Hepatocyte (in vitro differentiated cells): Measurements from ENCODE around the gene ZFHX3. TPM values are rescaled to one million over a fixed set of nuclear protein-coding genes. Genes with fewer than 3 reads are reported as not detected.

ENCODE experiments used
- DNase-seq: peaks from one replicate; pipeline ENCODE4 v3.0.0-alpha.2; 2016; ENCODE audit warnings: low spot score
- H2AFZ ChIP-seq: fragments of 200-600 bp; sonication (generic); 2 replicates; pipeline ENCODE4 v1.6.0; 2016; ENCODE audit warnings: antibody characterized with exemption, mild to moderate bottlenecking
- H3K27ac ChIP-seq: fragments of 200-600 bp; sonication (generic); 2 replicates; pipeline ENCODE4 v1.5.1; 2016; ENCODE audit warnings: mild to moderate bottlenecking
- H3K27me3 ChIP-seq: fragments of 200-600 bp; sonication (generic); 2 replicates; pipeline ENCODE4 v1.6.1; 2016
- H3K36me3 ChIP-seq: fragments of 200-600 bp; sonication (generic); replicated peaks from 2 replicates; pipeline ENCODE4 v1.5.1; 2016; ENCODE audit warnings: low read depth; ENCODE audit not compliant: insufficient read depth
- H3K4me1 ChIP-seq: fragments of 200-600 bp; sonication (generic); 2 replicates; pipeline ENCODE4 v1.5.1; 2016; ENCODE audit warnings: mild to moderate bottlenecking, moderate library complexity; ENCODE audit not compliant: insufficient read depth
- H3K4me2 ChIP-seq: fragments of 200-600 bp; sonication (generic); 2 replicates; pipeline ENCODE4 v1.6.0; 2016
- H3K4me3 ChIP-seq: fragments of 200-600 bp; sonication (generic); 2 replicates; pipeline ENCODE4 v1.5.1; 2016; ENCODE audit warnings: mild to moderate bottlenecking
- H3K79me2 ChIP-seq: fragments of 200-600 bp; sonication (generic); 2 replicates; pipeline ENCODE4 v1.6.0; 2017; ENCODE audit warnings: mild to moderate bottlenecking
- H3K9me2 ChIP-seq: fragments of 200-600 bp; sonication (generic); replicated peaks from 2 replicates; pipeline ENCODE4 v1.6.0; 2017; ENCODE audit warnings: mild to moderate bottlenecking; ENCODE audit not compliant: insufficient read depth
- H3K9me3 ChIP-seq: fragments of 200-600 bp; sonication (generic); 2 replicates; pipeline ENCODE4 v1.5.1; 2016; ENCODE audit warnings: low read depth, mild to moderate bottlenecking
- H4K20me1 ChIP-seq: fragments of 200-600 bp; sonication (generic); 2 replicates; pipeline ENCODE4 v1.6.0; 2016; ENCODE audit warnings: mild to moderate bottlenecking; ENCODE audit not compliant: insufficient read depth, poor library complexity, severe bottlenecking
- CTCF ChIP-seq: fragments of 200-600 bp; sonication (generic); IDR thresholded peaks from 2 replicates; pipeline ENCODE4 v1.5.1; 2016; ENCODE audit warnings: antibody characterized with exemption, mild to moderate bottlenecking; ENCODE audit not compliant: poor library complexity
- EZH2 ChIP-seq: fragments of 200-600 bp; sonication (generic); IDR thresholded peaks from 2 replicates; pipeline ENCODE4 v1.6.1; 2016; ENCODE audit warnings: antibody characterized with exemption, mild to moderate bottlenecking, borderline replicate concordance
- EZH2phosphoT487 ChIP-seq: fragments of 200-600 bp; sonication (generic); IDR thresholded peaks from one replicate; pipeline ENCODE4 v1.6.1; 2018; ENCODE audit warnings: antibody characterized with exemption, mild to moderate bottlenecking, low read depth, moderate library complexity; ENCODE audit not compliant: unreplicated experiment, severe bottlenecking
- WGBS: methylation state at CpG from one replicate; pipeline ENCODE4 v1.1.6; 2016; ENCODE audit warnings: low lambda C conversion rate; ENCODE audit errors: missing lambda C conversion rate; 5-methylcytosine and 5-hydroxymethylcytosine counted together
- polyA plus RNA-seq: library from polyadenylated mRNA; unstranded; fragments of >200 nt; fragmentation: Nextera tagmentation; extraction: Ambion mirVana; gene quantifications from 2 replicates; pipeline ENCODE4 v1.2.1, GENCODE V29; 2016
- total RNA-seq: library from RNA; depleted of rRNA; stranded (reverse); fragments of >200 nt; gene quantifications from 2 replicates; pipeline ENCODE4 v1.2.3, GENCODE V29; 2014

The ZFHX3 gene
- total and polyA plus RNA-seq, 2 experiments from 2014 or later: 6.4 to 11.6 TPM

DNA sequence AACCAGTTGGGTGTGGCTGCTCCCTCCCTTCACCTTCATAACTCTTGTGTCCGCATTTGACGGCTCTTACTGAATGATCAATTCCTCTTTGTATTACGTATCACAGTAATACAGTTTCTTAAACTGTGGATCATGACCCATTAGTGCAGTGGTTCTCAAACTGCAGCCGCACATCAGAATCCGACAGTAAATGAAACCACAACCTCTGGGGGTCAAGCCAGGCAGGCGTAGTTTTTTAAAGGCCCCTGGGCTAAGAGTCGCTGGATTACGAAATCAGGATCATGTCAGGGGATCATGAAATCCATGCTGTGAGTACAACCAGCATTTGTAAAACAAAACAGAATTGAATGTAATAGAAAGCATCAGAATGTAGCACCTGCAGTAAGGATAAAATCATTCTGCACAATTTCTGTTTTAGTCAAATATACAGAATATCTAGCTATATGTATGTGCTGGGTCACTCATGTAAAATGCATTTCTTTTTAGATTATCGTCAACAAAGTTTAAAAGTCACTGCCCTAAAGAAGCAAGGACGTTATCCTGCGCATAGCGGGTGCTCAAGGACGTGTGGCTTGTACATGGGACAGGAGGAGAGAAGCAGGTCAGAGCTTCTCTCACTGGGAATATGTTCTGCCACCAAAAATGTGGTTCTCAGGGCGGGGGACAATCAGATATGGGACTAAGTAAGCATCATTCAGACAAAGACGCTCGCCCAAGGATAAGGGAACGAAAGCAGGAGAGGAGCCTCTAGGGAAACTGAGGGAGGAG, 113.1 kb downstream of the ZFHX3 start:
- WGBS: 80% methylated on average over 17 of the region's 17 CpGs
- H3K4me2 ChIP-seq: peak overlapping the region; percentile 25
- peaks cover 3% of the 10 kb centered on the region for H4K20me1 ChIP-seq
- no peaks in the 10 kb centered on the region for H3K27me3 ChIP-seq
- no peak overlapping the region for H2AFZ ChIP-seq
- peaks cover 56% of the 10 kb centered on the region for H3K4me1 ChIP-seq
- no peak for DNase-seq
- H3K27ac ChIP-seq: no peak overlapping the region
- H3K9me2 ChIP-seq: no peaks in the 10 kb centered on the region
- H3K36me3 ChIP-seq: no peaks in the 10 kb centered on the region
- H3K4me3 ChIP-seq: no peak overlapping the region
- TF ChIP-seq EZH2phosphoT487 (no peak), EZH2 (no peak), CTCF (no peak)
- H3K9me3 ChIP-seq: no peaks in the 10 kb centered on the region
- H3K79me2 ChIP-seq: peaks cover 89% of the 10 kb centered on the region

DNA sequence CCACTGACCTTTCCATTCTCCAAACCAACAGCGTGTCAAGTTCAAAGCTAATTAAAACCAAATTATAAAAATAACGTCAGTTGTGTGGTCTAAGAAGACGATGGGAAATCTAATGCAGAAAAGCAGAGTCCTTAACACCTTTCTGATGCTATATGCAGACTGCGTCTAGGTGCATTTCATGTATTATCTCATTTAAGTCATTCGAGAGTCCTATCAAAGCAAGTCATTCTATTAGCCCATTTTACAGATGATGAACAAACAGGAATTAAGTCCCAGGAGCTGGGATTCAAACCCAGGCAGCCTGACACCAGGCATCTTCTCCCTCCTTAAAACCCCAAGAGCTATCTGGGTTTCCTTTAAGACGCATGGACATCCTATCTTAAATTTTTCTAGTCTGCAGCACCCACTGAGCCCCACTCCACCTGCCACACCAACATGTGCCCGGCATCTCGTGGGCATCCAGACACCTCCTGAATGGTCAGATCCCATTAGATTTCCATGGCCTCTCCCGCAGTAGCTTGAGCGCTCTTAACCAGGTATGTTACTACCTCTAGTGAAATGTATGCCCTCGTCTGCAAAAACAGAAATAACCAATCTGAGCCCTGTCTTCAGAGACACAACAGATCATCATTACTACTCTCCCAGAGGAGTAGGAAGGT, 115.1 kb downstream of the ZFHX3 start:
- no peak overlapping the region for H3K27ac ChIP-seq
- TF ChIP-seq EZH2 (no peak), CTCF (no peak), EZH2phosphoT487 (no peak)
- no peak for DNase-seq
- 95% methylated on average over 11 of the region's 11 CpGs for WGBS
- no peak overlapping the region for H3K4me2 ChIP-seq
- no peaks in the 10 kb centered on the region for H3K36me3 ChIP-seq
- no peaks in the 10 kb centered on the region for H3K27me3 ChIP-seq
- peaks cover 88% of the 10 kb centered on the region for H3K79me2 ChIP-seq
- H3K4me3 ChIP-seq: no peak overlapping the region
- no peaks in the 10 kb centered on the region for H3K9me2 ChIP-seq
- H2AFZ ChIP-seq: no peak overlapping the region
- H3K4me1 ChIP-seq: peaks cover 53% of the 10 kb centered on the region
- H3K9me3 ChIP-seq: no peaks in the 10 kb centered on the region
- peaks cover 3% of the 10 kb centered on the region for H4K20me1 ChIP-seq

DNA sequence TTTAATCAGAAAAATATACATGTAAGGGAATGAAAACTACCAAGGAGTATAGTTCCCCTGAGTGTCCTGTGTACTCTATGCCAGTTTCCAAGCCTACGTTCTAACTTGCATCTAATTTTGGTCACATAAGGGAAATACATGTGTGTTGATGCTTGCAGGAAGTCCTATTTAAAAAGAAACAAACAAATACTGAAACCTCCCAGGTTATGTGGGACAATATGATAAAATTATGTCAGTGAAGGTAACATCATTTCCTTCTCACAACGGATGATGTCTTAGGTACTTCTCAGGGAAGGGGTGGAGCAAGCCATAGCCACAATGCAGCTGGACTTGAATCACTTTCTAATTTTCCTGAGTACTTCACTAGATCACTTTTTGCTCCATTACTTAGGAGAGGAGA, 115.9 kb downstream of the ZFHX3 start:
- TF ChIP-seq CTCF (no peak), EZH2 (no peak), EZH2phosphoT487 (no peak)
- peaks cover 3% of the 10 kb centered on the region for H4K20me1 ChIP-seq
- H3K27ac ChIP-seq: peak overlapping the region; percentile 72
- no peaks in the 10 kb centered on the region for H3K9me3 ChIP-seq
- H3K36me3 ChIP-seq: no peaks in the 10 kb centered on the region
- no peaks in the 10 kb centered on the region for H3K27me3 ChIP-seq
- no peak for DNase-seq
- peak overlapping the region; percentile 67 for H3K4me2 ChIP-seq
- peaks cover 88% of the 10 kb centered on the region for H3K79me2 ChIP-seq
- peaks cover 52% of the 10 kb centered on the region for H3K4me1 ChIP-seq
- H2AFZ ChIP-seq: no peak overlapping the region
- WGBS: 61% methylated on average over 2 of the region's 2 CpGs
- no peak overlapping the region for H3K4me3 ChIP-seq
- H3K9me2 ChIP-seq: no peaks in the 10 kb centered on the region
